ENCODE results near the gene SETD2. TPM values are rescaled to one million over a fixed set of nuclear protein-coding genes. Genes with fewer than 3 reads are reported as not detected.

The SETD2 gene
- total and polyA plus RNA-seq, 2 of the 8 experiments (the other 6 are each of a cell fraction or from before 2014, with no cell fraction given): 15.7 to 46.3 TPM

- Histone ChIP-seq H3K23me2 (ENCODE audit: low read depth, low read length) (no peaks in the 10 kb centered on the region), H3K79me2 (ENCODE audit: control insufficient read depth in 1 of 2, insufficient read depth in 2 of 2, low read length in 2 of 2) (no peaks in the 10 kb centered on the region), H2AK5ac (ENCODE audit: low read depth, low read length) (no peak overlapping the region), H2AFZ (ENCODE audit: low read length) (no peak overlapping the region), H3K27ac (ENCODE audit: low read depth, low read length) (no peak overlapping the region), H3K4me1 (replicated peaks in 1 of 4; ENCODE audit: control insufficient read depth in 3 of 4, insufficient read depth in 4 of 4, low read length in 3 of 4) (no peaks in the 10 kb centered on the region), H3K14ac (ENCODE audit: insufficient read length) (no peak overlapping the region), H3K79me1 (ENCODE audit: low read depth, low read length) (no peaks in the 10 kb centered on the region), H3K36me3 (ENCODE audit: control insufficient read depth in 2 of 4, insufficient read depth in 4 of 4, low read length in 3 of 4) (no peaks in the 10 kb centered on the region), H4K20me1 (replicated peaks in 1 of 2; ENCODE audit: control insufficient read depth in 1 of 2, insufficient read depth in 2 of 2, low read length in 2 of 2) (no peaks in the 10 kb centered on the region), H4K8ac (ENCODE audit: extremely low read depth, insufficient read depth, low read length) (no peak overlapping the region), H3K9ac (replicated peaks in 1 of 4; ENCODE audit: extremely low read depth in 1 of 4, low read depth in 3 of 4, low read length in 3 of 4) (no peak overlapping the region), H3K27me3 (replicated peaks in 1 of 4; ENCODE audit: control insufficient read depth in 3 of 4, extremely low read depth in 1 of 4, insufficient read depth in 3 of 4, low read length in 3 of 4) (no peaks in the 10 kb centered on the region), H3K4me2 (ENCODE audit: insufficient read depth in 1 of 2, low read depth in 2 of 2, low read length in 2 of 2) (no peak overlapping the region), H2BK15ac (ENCODE audit: low read length) (no peak overlapping the region), H3K23ac (ENCODE audit: insufficient read length) (no peak overlapping the region), H3K9me3 (ENCODE audit: insufficient read depth in 2 of 2, low read depth in 1 of 2, low read length in 1 of 2) (no peaks in the 10 kb centered on the region), H3K56ac (replicated peaks; ENCODE audit: insufficient read length, low read depth, low read length) (no peak overlapping the region), H4K5ac (ENCODE audit: insufficient read length, low read depth, low read length) (no peak overlapping the region), H2BK12ac (ENCODE audit: low read depth, low read length) (no peak overlapping the region), H2BK20ac (ENCODE audit: low read length) (no peak overlapping the region), H3K18ac (ENCODE audit: extremely low read depth, low read length) (no peak overlapping the region), H2BK5ac (ENCODE audit: low read depth, low read length) (no peak overlapping the region), H4K91ac (replicated peaks; ENCODE audit: insufficient read length, low read length) (no peak overlapping the region), H3K4me3 (ENCODE audit: extremely low read depth in 1 of 4, insufficient read depth in 2 of 4, low read depth in 3 of 4, low read length in 4 of 4) (no peak overlapping the region), H3K4ac (replicated peaks; ENCODE audit: insufficient read length, low read depth, low read length) (no peak overlapping the region), H2BK120ac (replicated peaks; ENCODE audit: low read depth, low read length) (no peak overlapping the region)
- 86% methylated on average over 2 of the region's 2 CpGs; no CpG with 5 or more reads in 1 of the 2 experiments for WGBS, 2 experiments (ENCODE audit: extremely low coverage in 1 of 2, insufficient coverage in 1 of 2, insufficient read length in 1 of 2, insufficient replicate concordance in 2 of 2, low coverage in 1 of 2, low lambda C conversion rate in 2 of 2, missing lambda C conversion rate in 1 of 2)
- ChIA-PET CTCF (ENCODE audit: partially characterized antibody) (interaction anchor here (0.6 kb wide), 2 partner anchors 163 to 1845 kb away, joined by 3 to 4 read pairs; no protein-coding TSS in a partner anchor), POLR2A (ENCODE audit: partially characterized antibody) (no interaction called here)
- no peak for TF ChIP-seq CBX8 (IDR thresholded peaks at IDR 0.05; ENCODE audit: borderline replicate concordance, low read depth, low read length)
- no peak for TF ChIP-seq SIN3A (conservative IDR thresholded peaks at IDR 0.05 in 1 of 2, IDR thresholded peaks at IDR 0.05 in 1 of 2; ENCODE audit: low read depth in 1 of 2, low read length in 2 of 2)
- no peak for TF ChIP-seq CEBPB (IDR thresholded peaks at IDR 0.05; ENCODE audit: low read depth, low read length)
- TF ChIP-seq GABPA (IDR thresholded peaks at IDR 0.05; ENCODE audit: borderline replicate concordance, insufficient read depth, low read length): no peak
- no peak for TF ChIP-seq ATF3 (IDR thresholded peaks at IDR 0.05; ENCODE audit: insufficient read depth, low read depth, low read length)
- FAIRE-seq (no peak), DNase-seq (ENCODE audit: low read depth in 1 of 2, low spot score in 2 of 2) (no peak)
Measured at GRCh38 chr3:47186285-47186684, 22.4 kb upstream of the SETD2 start.

All from H1 (cell line).